Astrocyte of the spinal cord (primary cell): ENCODE measurements around the gene ZMAT5.

Experiments used
- DNase-seq: peaks from one replicate; pipeline ENCODE4 v3.0.0; 2011; ENCODE audit warnings: low read depth, low spot score
- H3K4me3 ChIP-seq: 2 replicates; pipeline ENCODE4 v1.5.1; 2011; ENCODE audit warnings: low read depth, mild to moderate bottlenecking, low read length, moderate library complexity
- in situ Hi-C: cut with HindIII; loops from 2 replicates; pipeline ENCODE4 v1.10.0; 2017; ENCODE audit warnings: low sequenced_read_pairs
- TF ChIP-seq, protein P1 (sequence below): IDR thresholded peaks from 2 replicates; pipeline ENCODE4 v1.5.1; 2012; ENCODE audit warnings: low read depth, mild to moderate bottlenecking, low read length, inconsistent platforms

ZMAT5 gene

DNA sequence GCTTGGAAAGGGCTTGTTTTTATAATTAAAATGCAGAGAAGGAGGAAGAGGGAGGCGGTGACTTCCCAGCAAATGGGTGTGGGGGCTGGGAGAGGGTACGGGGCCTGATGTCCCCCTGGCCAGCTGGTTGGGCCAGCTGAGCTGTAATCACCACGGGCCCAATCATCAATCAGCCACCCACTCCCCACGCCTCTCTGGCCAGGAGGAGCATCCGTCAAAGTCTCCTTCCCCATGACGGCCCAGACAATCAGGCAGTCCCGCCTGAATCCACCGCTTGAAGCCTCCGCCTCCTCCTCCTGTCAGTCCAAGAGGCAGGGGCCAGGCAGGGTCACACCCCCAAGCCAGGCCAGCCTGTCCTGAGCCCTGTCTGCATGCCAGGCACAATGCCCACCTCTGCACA lies 60.3 kb downstream of the ZMAT5 start:
- no peak overlapping the region for H3K4me3 ChIP-seq
- no peak for DNase-seq
- TF ChIP-seq, protein P1, sequence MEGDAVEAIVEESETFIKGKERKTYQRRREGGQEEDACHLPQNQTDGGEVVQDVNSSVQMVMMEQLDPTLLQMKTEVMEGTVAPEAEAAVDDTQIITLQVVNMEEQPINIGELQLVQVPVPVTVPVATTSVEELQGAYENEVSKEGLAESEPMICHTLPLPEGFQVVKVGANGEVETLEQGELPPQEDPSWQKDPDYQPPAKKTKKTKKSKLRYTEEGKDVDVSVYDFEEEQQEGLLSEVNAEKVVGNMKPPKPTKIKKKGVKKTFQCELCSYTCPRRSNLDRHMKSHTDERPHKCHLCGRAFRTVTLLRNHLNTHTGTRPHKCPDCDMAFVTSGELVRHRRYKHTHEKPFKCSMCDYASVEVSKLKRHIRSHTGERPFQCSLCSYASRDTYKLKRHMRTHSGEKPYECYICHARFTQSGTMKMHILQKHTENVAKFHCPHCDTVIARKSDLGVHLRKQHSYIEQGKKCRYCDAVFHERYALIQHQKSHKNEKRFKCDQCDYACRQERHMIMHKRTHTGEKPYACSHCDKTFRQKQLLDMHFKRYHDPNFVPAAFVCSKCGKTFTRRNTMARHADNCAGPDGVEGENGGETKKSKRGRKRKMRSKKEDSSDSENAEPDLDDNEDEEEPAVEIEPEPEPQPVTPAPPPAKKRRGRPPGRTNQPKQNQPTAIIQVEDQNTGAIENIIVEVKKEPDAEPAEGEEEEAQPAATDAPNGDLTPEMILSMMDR = no peak
- in situ Hi-C loops = no loop called here

DNA sequence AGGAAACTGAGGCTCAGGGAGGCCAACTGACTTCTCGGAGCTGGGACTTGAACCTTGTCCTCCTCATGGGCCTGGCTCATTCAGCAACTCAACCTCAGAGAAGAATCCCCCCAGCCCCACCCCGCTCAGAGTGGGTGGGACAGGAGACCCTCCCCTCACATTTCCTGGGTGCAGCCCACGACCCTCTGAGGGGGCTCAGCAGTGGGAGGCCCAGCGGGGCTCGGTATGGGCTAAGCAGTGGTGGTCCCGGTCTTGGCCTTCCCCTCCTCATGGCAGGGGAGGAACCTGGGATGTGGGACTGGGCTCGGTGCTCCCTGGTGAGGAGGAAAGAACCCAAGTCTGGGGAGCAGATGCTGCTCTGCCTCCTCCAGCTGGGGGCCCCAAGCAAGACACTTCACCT lies 61.2 kb downstream of the ZMAT5 start:
- TF ChIP-seq, protein P1 = no peak
- no peak for DNase-seq
- H3K4me3 ChIP-seq = no peak overlapping the region
- in situ Hi-C loops = no loop called here

DNA sequence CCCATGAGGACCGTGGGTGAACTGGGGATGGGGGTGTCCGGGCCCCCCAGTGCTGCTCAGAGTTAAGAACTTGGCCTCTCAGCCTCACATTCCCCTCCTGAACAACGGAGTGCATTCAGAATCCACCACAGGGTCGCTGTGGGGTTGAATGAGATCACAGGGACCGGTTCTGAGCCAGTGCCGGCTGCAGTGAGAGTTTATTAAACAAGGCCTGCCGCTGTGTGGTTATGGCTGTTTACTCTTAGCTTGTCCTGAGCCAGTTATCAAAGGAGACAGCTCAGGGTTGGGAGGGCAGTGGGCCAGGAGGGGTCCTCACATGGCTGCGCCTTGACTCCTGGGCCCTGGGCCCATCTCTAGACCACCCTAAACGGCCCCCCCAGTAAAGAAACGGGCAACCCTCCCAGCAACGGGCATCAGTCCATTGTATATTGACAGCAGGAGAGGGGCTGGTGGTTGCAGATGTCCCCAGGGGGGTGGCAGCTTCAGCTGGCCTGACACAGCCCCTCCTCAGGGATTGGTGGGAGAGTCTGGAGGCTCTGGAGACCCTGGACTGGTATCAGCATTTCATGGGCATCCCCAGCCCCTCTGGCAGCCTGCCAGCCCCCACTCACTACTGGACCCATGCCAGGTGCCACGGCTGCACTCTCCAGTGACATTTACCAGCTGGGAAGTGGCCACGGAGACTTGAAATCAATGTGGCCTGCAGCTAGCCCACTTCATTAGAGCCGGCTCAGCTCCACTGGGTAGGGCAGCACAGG lies 62.1 kb downstream of the ZMAT5 start:
- TF ChIP-seq, protein P1 = no peak
- in situ Hi-C loops = no loop called here
- DNase-seq = peak; percentile 50
- no peak overlapping the region for H3K4me3 ChIP-seq

DNA sequence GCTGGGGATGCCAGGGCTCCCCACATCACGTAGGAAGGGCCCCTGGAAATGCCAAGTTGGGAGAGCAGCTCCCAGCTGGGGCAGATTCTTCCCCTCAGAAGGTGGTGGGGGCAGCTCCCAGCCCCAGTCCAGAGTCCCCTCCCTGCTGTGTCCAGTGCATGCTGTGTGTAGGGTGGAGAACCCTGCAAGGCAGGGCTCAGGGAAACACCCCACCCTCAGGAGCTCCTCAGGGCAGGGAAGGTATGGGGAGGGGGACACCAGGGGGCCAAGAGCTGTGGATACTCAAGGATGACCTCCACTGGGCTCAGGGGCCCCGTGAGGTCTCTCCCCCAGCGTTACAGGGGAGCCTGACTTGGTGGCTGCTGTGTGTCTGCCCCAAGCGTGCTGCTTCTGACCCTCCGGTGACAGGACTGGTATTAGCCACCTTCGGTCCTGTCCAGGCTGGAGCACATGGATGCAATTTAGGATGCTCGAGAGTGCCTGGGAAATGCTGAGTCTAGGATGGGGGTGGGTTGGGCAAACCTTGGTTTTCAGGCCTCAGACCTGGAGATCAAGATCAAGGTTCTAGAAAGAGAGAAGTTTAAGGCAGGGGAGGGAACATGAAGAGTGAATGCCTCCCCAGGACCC lies 63.1 kb downstream of the ZMAT5 start:
- TF ChIP-seq, protein P1 = no peak
- in situ Hi-C loops = no loop called here
- no peak for DNase-seq
- H3K4me3 ChIP-seq = no peak overlapping the region

DNA sequence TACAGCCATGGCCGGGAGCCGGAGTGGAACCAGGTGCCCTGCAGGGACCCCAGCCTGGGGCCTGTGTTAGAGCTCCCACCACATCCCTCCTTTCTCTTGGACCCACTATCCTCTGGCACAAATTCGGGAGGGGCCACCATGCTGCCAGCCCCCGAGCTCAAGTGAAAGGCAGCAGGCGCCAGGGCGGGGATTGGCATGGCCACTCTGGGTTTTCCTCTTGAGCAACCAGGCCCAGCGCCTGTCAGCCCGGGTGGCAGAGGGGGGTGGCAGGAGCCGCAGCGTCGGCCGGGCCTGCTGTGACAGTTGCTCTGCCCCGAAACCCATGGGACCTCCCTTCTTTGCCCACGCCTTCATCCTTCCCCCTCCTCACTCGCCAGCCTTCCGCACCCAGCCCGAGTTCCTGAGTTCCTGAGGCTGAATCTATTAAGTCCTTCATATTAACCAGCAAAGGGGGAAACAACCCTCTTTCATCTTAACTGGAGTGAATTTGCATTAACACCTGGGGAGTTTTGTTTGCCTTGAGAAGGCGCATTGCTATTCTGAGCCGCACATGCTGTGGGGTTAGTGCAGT lies 63.8 kb downstream of the ZMAT5 start:
- no peak for DNase-seq
- TF ChIP-seq, protein P1 = no peak
- in situ Hi-C loops = no loop called here
- no peak overlapping the region for H3K4me3 ChIP-seq

DNA sequence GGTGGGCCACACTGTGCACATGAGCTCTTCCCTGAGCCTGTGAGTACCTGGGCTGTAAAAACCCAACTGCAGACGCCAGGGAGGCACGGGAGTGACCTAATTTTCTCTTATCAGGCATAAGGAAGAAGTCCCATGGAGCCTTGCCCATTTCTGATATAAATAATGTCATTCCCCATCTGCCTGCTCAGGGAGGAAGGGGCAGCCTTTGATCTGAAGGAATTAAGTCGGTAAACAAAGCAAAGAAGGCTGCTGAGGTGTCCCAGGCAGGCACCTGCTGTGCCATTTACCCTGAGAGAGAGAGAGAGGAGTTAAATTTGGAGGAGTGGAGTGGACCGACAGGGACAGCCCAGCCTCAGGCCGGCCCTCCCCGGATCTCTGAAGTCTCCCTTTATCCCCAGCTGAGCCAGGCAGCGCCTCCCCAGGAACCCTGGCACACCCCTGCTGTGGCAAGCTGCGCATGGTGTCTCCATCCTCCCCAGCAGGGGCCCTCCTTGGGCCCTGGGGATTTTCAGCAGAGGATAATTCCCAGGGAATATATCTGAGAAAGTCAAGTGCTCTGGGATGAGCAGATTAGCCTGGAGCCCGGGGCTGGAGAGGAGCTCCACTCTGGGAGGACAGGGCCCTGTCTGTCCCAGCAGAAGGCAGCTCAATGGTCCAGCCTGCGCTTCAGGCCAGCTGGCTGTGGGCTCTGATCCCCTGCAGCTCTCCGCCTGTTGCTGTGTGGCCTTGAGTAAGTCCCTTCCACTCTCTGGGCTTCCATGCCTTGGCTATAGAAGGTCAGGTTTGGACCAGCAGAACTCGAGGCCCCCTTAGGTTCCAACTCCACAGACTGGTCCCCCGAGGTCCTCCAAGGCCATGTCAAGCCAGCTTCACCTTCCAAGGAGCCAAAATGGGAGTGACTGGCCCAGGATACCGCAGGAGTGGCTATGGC lies 64.5 kb downstream of the ZMAT5 start:
- in situ Hi-C loops = no loop called here
- TF ChIP-seq, protein P1 = no peak
- no peak overlapping the region for H3K4me3 ChIP-seq
- DNase-seq = no peak
